GM18508 (cell line): ENCODE data around the gene PCTP.

Experiments used
- ATAC-seq: cut with Tn5 transposase; IDR thresholded peaks from one replicate; pipeline ENCODE4 v1.9.1; 2021; ENCODE audit warnings: moderate number of reproducible peaks; ENCODE audit not compliant: insufficient read depth, unreplicated experiment

PCTP gene

GRCh38 chr17:55726440-55726839 lies 24.4 kb upstream of the PCTP start:
- ATAC-seq = no peak

- no peak for ATAC-seq
Observed at GRCh38 chr17:55727275-55727674, 23.6 kb upstream of the PCTP start.

GRCh38 chr17:55727920-55728319 lies 22.9 kb upstream of the PCTP start:
- no peak for ATAC-seq

GRCh38 chr17:55728361-55728760 lies 22.5 kb upstream of the PCTP start:
- no peak for ATAC-seq

- ATAC-seq = no peak
Observed at GRCh38 chr17:55728833-55729232, 22.0 kb upstream of the PCTP start.

GRCh38 chr17:55729484-55729883 lies 21.4 kb upstream of the PCTP start:
- ATAC-seq = no peak

GRCh38 chr17:55730380-55730779 lies 20.5 kb upstream of the PCTP start:
- no peak for ATAC-seq

- no peak for ATAC-seq
Observed at GRCh38 chr17:55730808-55731207, 20.0 kb upstream of the PCTP start.

GRCh38 chr17:55731586-55732250 lies 19.1 kb upstream of the PCTP start:
- no peak for ATAC-seq

- ATAC-seq = no peak
Observed at GRCh38 chr17:55734128-55734781, 16.6 kb upstream of the PCTP start.

GRCh38 chr17:55735731-55736405 lies 15.0 kb upstream of the PCTP start:
- no peak for ATAC-seq

GRCh38 chr17:55737976-55738501 lies 12.8 kb upstream of the PCTP start:
- no peak for ATAC-seq

- no peak for ATAC-seq
Observed at GRCh38 chr17:55740511-55741355, 10.1 kb upstream of the PCTP start.

- no peak for ATAC-seq
Observed at GRCh38 chr17:55741356-55741700, 9.5 kb upstream of the PCTP start.

- ATAC-seq = peak; percentile 79
Observed at GRCh38 chr17:55742272-55743102, 8.4 kb upstream of the PCTP start.

- ATAC-seq = no peak
Observed at GRCh38 chr17:55743103-55743679, 7.7 kb upstream of the PCTP start.

- no peak for ATAC-seq
Observed at GRCh38 chr17:55745258-55745657, 5.6 kb upstream of the PCTP start.

GRCh38 chr17:55746466-55746865 lies 4.4 kb upstream of the PCTP start:
- ATAC-seq = no peak

- no peak for ATAC-seq
Observed at GRCh38 chr17:55747209-55747608, 3.6 kb upstream of the PCTP start.
